Stimulated activated memory B cell treated with anti-CD40 and anti-IgM and Interleukin-4, amounts not matched to agents 10 μg/mL and 1 μg/mL and 100 μg/mL, for 72 hours (primary cell): ENCODE data around the gene PRAMEF9.
"Not testable (repeated sequence)": the region's sequence is repeated elsewhere in the genome, so short reads cannot be mapped to it uniquely, and the experiment has no call there.

Experiments
- ATAC-seq: fragments of 150-1000 bp; cut with Tn5 transposase; 2 replicates; pipeline ENCODE4 v1.10.0; 2021
- H3K27ac Mint-ChIP-seq: one replicate; pipeline ENCODE4 v1.8.0; 2022; ENCODE audit warnings: mild to moderate bottlenecking, mixed read lengths
- H3K27me3 Mint-ChIP-seq: one replicate; pipeline ENCODE4 v1.8.0; 2022; ENCODE audit warnings: mixed read lengths
- H3K36me3 Mint-ChIP-seq: one replicate; pipeline ENCODE4 v1.8.0; 2022; ENCODE audit warnings: mixed read lengths
- H3K4me1 Mint-ChIP-seq: one replicate; pipeline ENCODE4 v1.8.0; 2022; ENCODE audit warnings: mixed read lengths
- H3K4me3 Mint-ChIP-seq: one replicate; pipeline ENCODE4 v1.8.0; 2022; ENCODE audit warnings: mild to moderate bottlenecking, moderate library complexity, mixed read lengths
- H3K9me3 Mint-ChIP-seq: one replicate; pipeline ENCODE4 v1.8.0; 2022; ENCODE audit warnings: mixed read lengths

The PRAMEF9 gene

DNA sequence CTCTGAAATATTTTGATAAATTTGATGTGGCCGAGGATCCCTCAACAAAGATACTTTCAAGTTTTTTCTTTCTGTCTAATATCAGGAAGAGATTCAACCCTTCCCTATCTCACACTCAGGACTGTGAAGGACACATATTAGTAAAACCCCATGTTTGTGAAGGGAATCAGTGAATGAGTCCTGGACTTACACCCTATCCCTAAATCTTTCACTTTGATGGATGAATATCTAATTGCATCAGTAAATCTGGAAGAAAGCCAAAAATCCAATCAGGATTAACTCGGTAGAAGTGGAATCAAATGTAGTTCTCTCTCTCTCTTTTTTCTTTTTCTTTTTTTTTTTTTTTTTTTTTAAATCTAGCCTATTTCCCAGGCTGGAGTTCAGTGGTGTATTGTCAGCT lies at the start of gene PRAMEF9:
Gene PRAMEF9 (plus strand): TSS at position 301 of the 400 bp plus-strand sequence. CDS start 3,433 bp downstream, outside the sequence.
- not testable (repeated sequence) for H3K4me3 Mint-ChIP-seq, ATAC-seq, H3K27ac Mint-ChIP-seq, H3K4me1 Mint-ChIP-seq, H3K9me3 Mint-ChIP-seq, H3K27me3 Mint-ChIP-seq, H3K36me3 Mint-ChIP-seq

DNA sequence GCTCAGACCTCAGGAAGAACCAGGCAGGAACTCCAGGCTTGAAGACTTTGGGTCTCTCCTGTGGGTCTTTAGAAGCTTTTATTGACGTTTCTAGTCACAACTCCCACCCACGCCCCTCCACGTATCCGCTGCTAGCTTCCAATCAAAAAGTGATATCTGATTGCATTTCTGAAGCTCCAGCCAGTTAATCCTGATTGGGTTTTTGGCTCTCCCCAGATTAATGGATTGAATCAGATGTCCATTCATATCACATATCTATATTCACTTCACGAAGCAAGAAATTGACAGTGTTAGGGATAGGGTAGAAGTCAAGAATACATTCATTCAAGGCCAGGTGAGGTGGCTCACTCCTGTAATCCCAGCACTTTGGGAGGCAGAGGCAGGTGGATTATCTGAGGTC lies 15.7 kb upstream of the PRAMEF9 start, which contains the start of gene PRAMEF26:
Gene PRAMEF26 (minus strand): TSS at position 101 of the 400 bp plus-strand sequence. CDS start 2,914 bp downstream, outside the sequence.
- H3K4me1 Mint-ChIP-seq, ATAC-seq, H3K4me3 Mint-ChIP-seq, H3K9me3 Mint-ChIP-seq, H3K27ac Mint-ChIP-seq, H3K36me3 Mint-ChIP-seq, H3K27me3 Mint-ChIP-seq: not testable (repeated sequence)

DNA sequence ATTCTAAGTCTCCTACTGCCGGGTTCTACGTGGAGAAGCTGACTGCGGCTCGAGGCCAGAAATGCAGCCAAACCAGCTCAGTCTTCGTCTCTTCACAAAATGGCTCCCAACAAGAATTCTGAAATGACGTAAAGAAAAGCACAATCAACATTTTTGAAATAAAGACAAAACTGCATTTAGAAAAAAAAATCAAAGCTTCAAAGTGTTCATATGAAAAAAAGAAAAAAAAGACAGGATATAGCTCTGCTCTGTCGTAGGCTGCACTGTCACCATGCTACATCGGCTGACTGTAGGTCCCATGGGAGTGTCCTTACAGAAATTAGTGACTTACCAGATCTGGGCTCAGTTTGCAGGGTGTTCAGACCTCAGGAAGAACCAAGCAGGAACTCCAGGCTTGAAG lies 6.1 kb upstream of the PRAMEF9 start, which contains the start of gene HNRNPCL4:
Gene HNRNPCL4 (minus strand): TSS at position 101 of the 400 bp plus-strand sequence. CDS start 164 bp downstream, outside the sequence.
- H3K27me3 Mint-ChIP-seq, H3K27ac Mint-ChIP-seq, H3K4me1 Mint-ChIP-seq, ATAC-seq, H3K36me3 Mint-ChIP-seq, H3K9me3 Mint-ChIP-seq, H3K4me3 Mint-ChIP-seq: not testable (repeated sequence)

DNA sequence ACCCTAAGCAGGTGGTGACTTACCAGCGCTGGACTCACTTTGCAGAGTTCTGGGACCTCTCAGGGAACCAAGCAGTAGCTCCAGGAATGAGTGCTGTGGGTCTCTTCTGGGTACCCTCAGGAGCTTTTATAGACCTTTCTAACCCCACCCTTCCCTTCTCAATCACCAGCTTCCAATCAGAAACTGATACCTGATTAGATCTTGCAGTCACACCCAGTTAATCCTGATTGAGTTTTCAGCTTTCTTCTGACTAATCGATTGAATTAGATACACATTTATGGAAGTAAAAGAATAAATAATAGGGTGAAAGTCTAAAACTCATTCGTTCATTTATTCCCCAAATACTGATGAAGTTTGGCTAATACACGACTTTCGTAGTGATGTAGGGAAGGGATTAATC lies 29.7 kb downstream of the PRAMEF9 start, which contains the start of gene PRAMEF13:
Gene PRAMEF13 (minus strand): TSS at position 101 of the 400 bp plus-strand sequence. CDS start 1,820 bp downstream, outside the sequence.
- not testable (repeated sequence) for H3K9me3 Mint-ChIP-seq, H3K36me3 Mint-ChIP-seq

DNA sequence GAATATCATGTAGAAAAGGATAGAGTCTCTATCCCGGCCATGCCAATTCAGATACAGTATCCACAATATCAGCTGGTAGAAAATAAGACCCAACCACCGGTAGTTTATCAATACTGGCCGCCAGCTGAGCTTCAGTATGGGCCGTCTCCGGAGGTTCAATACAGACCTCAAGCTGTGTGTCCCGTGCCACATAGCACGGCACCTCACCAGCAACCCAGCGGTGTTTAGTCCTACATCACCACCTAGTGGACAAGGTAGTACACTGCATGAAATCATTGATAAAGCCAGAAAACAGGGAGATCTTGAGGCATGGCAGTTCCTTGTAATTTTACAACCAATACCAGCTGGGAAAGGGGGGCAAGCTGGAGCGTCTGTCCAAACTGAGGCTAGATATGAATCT lies 37.1 kb downstream of the PRAMEF9 start:
- ATAC-seq, H3K27me3 Mint-ChIP-seq, H3K4me1 Mint-ChIP-seq, H3K36me3 Mint-ChIP-seq, H3K27ac Mint-ChIP-seq, H3K9me3 Mint-ChIP-seq, H3K4me3 Mint-ChIP-seq: not testable (repeated sequence)

More for the DNA sequence above, 29.7 kb downstream of the PRAMEF9 start, which contains the start of gene PRAMEF13:
- H3K27ac Mint-ChIP-seq, ATAC-seq, H3K4me3 Mint-ChIP-seq, H3K27me3 Mint-ChIP-seq, H3K4me1 Mint-ChIP-seq: not testable (repeated sequence)

DNA sequence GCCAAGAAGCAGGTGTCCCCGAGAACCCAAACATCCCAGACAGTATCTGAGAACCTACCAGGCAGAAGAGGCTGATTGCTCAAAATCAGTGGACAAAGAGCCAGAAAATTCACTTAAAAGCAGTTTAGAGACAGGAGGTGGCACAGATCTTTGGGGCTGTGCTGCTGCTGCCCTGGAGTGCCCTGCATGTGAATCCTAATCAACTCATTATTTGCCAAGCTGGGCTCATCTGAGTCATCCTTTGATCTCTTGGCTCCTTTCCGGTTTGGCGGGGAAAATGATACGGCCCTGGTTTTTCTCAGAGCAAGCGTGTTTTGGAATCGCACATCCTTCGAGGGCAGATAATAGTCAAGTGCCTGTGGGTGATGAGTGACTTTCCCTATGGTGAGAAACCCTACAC lies 45.0 kb downstream of the PRAMEF9 start:
- not testable (repeated sequence) for H3K27me3 Mint-ChIP-seq, H3K36me3 Mint-ChIP-seq, ATAC-seq, H3K27ac Mint-ChIP-seq, H3K4me1 Mint-ChIP-seq, H3K9me3 Mint-ChIP-seq, H3K4me3 Mint-ChIP-seq

DNA sequence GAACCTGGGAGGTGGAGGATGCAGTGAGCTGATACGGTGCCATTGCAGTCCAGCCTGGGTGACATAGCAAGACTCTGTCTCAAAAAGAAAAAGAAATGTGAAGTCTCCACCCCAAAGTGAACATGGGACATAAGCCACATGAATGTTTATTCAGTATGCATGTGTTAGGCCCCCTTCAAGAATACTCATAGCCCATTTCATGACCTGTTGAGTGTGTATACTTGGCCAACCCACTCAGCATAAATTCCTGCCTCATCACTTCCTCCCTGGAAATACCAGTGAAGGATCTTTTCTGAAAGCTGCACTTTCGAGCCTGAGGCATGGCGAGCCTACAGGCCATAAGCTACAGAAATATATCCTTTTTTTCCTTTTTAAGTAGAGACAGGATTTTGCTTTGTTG lies 47.6 kb downstream of the PRAMEF9 start:
- not testable (repeated sequence) for H3K9me3 Mint-ChIP-seq, H3K36me3 Mint-ChIP-seq, ATAC-seq, H3K27me3 Mint-ChIP-seq, H3K4me1 Mint-ChIP-seq, H3K4me3 Mint-ChIP-seq, H3K27ac Mint-ChIP-seq

DNA sequence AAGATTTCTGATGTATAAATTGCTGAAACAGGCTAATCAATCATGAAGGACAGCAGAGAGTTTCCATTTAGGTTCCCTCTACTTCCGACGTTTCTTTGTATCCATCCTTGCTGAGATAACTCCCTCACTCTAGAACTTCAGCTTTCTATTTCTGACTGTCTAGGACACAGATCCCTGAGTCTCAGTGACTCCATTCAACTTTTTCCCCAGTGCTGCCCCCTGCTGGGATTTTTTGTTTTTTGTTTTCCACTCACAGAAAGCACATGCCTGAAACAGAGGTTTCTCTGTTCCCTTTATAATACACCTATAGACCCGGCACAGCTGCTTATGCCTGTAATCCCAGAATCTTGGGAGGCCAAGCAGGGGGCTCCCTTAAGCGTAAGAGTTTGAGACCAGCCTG lies 51.1 kb downstream of the PRAMEF9 start:
- H3K36me3 Mint-ChIP-seq, ATAC-seq, H3K4me3 Mint-ChIP-seq, H3K27ac Mint-ChIP-seq, H3K27me3 Mint-ChIP-seq, H3K9me3 Mint-ChIP-seq, H3K4me1 Mint-ChIP-seq: not testable (repeated sequence)

DNA sequence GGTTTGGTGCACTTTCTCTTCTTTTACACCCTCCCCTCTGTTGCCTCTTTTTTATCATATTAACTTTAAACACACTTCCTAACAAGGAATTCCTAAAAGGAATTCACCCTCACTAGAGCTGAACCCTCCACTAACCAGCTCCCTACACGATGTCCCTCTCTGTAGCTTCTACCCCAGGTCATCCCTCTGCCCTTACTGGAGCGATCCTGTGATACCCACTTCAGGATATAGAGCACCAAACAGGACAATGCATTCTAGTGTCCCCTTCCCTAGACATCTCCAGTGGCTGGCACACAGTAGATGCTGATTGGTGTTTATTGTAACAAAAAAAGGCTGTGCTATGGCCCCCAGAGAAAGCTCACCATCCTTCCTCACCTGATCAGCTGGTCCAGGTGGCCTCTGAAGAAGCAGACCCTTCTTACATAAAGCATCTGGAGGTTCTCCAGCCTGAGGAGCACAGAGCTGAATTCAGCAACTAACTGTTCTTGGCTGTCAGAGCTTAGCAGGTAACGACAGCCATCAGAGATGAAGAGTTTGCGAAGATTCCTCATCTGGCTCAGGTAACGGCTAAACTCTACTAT lies 52.9 kb downstream of the PRAMEF9 start:
- no peak overlapping the region for H3K27ac Mint-ChIP-seq
- H3K27me3 Mint-ChIP-seq = no peaks in the 10 kb centered on the region
- H3K9me3 Mint-ChIP-seq = no peaks in the 10 kb centered on the region
- H3K4me1 Mint-ChIP-seq = no peaks in the 10 kb centered on the region
- ATAC-seq = peak; percentile 49
- H3K4me3 Mint-ChIP-seq = no peak overlapping the region
- H3K36me3 Mint-ChIP-seq = no peaks in the 10 kb centered on the region

DNA sequence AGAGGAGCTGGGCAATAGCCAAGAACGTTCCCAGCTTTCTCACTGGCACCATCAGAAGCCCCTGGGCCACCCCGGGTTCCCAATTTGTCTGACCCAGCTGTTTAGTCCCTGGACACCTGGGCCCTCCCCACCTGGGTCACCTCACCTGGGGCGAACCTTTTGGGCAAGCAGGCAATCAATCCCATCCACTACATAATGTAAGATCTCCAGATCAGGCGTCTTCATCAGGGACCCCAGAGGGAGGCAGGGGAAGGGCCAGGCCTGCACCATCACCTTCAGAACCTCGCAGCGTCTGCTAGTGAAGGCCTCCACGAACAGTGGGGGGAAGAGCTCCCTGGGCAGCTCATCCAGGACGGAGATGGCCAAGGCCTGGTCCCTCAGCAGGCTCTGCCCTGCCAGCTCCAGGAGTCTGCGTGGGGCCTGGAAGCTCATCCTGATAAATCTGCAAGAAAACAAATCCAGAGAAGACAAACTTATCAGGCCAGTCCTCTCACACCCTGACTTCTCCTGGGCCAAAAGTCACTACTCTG lies 54.1 kb downstream of the PRAMEF9 start, which contains the start of gene PRAMEF18:
Gene PRAMEF18 (minus strand): TSS at position 480 of the 530 bp plus-strand sequence. CDS start 48 bp downstream, at position 432.
- not testable (repeated sequence) for H3K27ac Mint-ChIP-seq, H3K27me3 Mint-ChIP-seq, H3K4me3 Mint-ChIP-seq, H3K36me3 Mint-ChIP-seq, H3K4me1 Mint-ChIP-seq, H3K9me3 Mint-ChIP-seq
- ATAC-seq = peak; percentile 47

DNA sequence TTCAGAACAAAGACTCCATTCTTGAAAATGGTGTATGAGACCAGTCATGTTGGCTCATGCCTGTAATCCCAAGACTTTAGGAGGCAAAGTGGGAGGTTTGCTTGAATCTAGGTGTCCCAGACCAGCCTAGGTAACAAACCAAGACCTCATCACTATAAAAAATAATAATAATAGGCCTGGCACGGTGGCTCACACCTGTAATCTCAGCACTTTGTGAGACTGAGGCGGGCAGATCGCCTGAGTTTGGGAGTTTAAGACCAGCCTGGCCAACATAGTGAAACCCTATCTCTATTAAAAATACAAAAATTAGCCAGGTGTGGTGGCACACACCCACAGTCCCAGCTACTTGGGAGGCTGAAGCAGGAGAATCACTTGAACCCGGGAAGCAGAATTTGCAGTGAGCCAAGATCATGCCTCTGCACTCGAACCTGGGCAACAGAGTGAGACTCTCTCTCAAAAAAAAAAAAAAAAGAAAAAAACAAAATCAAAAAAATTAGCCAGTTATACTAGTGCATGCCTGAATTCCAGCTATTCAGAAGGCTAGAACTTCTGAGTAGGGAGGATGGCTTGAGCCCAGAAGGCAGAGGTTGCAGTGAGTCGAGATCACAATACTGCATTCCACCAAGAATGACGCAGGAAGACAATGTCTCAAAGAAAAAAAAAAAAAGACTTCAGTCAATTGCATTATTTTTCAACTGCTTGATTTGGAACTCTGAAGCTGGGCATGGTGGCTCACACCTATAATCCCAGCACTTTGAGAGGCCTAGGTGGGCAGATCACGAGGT lies 55.8 kb downstream of the PRAMEF9 start:
- not testable (repeated sequence) for H3K36me3 Mint-ChIP-seq, H3K9me3 Mint-ChIP-seq, H3K27me3 Mint-ChIP-seq, ATAC-seq, H3K27ac Mint-ChIP-seq, H3K4me1 Mint-ChIP-seq, H3K4me3 Mint-ChIP-seq

DNA sequence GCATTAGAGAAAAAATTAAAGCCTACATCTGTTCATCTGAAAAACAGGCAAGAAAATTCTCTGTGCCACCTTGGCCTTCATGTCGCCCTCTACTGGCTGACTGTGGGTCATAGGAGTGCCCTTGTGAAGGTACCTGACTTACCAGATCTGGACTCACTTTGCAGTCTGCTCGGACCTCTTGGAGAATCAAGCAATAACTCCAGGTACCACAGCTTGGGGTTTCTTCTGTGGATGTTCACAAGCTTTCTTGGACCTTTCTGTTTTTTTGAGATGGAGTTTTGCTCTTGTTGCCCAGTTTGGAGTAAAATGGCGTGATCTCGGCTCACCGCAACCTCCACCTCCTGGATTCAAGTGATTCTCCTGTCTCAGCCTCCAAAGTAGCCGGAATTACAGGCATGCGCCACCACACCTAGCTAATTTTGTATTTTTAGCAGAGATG lies 56.7 kb downstream of the PRAMEF9 start:
- H3K9me3 Mint-ChIP-seq = no peaks in the 10 kb centered on the region
- no peaks in the 10 kb centered on the region for H3K27me3 Mint-ChIP-seq
- H3K4me1 Mint-ChIP-seq = no peaks in the 10 kb centered on the region
- no peaks in the 10 kb centered on the region for H3K36me3 Mint-ChIP-seq
- no peak overlapping the region for H3K27ac Mint-ChIP-seq
- no peak overlapping the region for H3K4me3 Mint-ChIP-seq
- peak; percentile 37 for ATAC-seq
